ENCODE results near the gene LIM2. TPM values are rescaled to one million over a fixed set of nuclear protein-coding genes. Genes with fewer than 3 reads are reported as not detected.
A peak's percentile ranks its signal among the peaks of the same experiment; 100 is the strongest.

LIM2 gene
- polyA plus RNA-seq, 2 donors, result not detected

DNA sequence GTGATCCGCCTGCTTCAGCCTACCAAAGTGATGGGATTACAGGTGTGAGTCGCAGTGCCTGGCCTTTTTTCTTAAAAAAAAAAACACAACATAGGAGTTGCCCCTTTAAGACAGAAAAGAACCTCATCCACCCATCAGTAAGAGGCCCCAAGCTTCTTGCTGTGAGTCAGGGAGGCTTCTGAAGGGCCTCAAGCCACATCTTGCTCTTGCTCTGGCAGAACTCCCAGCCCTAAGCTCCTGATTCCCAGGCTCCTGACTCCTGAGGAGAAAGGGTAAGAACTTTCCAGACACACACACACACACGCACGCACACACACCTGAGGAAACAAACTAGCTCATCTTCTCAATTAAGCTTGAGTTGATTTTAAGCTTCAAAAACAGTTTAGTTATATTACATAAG, 28.5 kb downstream of the LIM2 start:
- Histone ChIP-seq H3K27me3 (ENCODE audit: control insufficient read depth in 1 of 2, insufficient read depth in 2 of 2, low read length in 2 of 2) (no peaks in the 10 kb centered on the region), H3K27ac (ENCODE audit: low read depth in 2 of 2, low read length in 1 of 2) (peak overlapping the region; percentile 35 to 43), H3K4me1 (ENCODE audit: control insufficient read depth in 2 of 2, insufficient read depth in 2 of 2, low read length in 1 of 2) (peaks cover 4 to 9% of the 10 kb centered on the region in 2 donors), H3K36me3 (ENCODE audit: control insufficient read depth in 2 of 2, insufficient read depth in 2 of 2, low read length in 1 of 2) (no peaks in the 10 kb centered on the region), H3K9me3 (ENCODE audit: control insufficient read depth in 2 of 2, insufficient read depth in 1 of 2, low read depth in 1 of 2, low read length in 1 of 2) (no peaks in the 10 kb centered on the region), H3K4me3 (ENCODE audit: low read depth in 1 of 2, low read length in 2 of 2) (no peak overlapping the region)
- 53 to 73% methylated on average over 4 of the region's 4 CpGs for WGBS, 2 donors

DNA sequence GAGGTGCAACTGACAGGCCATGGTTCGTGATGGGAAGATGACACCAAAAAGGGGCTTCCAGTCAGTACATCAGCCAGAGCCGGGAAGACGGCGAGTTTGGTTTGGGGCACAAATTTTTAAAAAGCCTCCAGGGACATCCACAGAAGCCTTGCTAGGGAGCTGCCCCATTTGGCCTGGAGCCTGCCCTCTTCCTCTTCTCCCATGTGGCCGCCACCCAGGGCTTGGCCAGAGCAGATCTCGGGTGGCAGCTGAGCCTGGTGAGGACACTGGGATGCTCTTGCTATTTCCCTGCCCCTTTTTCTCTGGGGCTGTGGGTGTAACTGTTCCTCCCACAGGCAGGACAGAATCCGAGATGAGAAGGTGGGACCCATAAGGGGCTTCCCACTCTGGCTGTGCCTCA, 29.8 kb downstream of the LIM2 start:
- Histone ChIP-seq H3K27ac (ENCODE audit: low read depth in 2 of 2, low read length in 1 of 2) (no peak overlapping the region), H3K27me3 (ENCODE audit: control insufficient read depth in 1 of 2, insufficient read depth in 2 of 2, low read length in 2 of 2) (no peaks in the 10 kb centered on the region), H3K36me3 (ENCODE audit: control insufficient read depth in 2 of 2, insufficient read depth in 2 of 2, low read length in 1 of 2) (peaks cover 0 to 1% of the 10 kb centered on the region in 2 donors), H3K4me3 (ENCODE audit: low read depth in 1 of 2, low read length in 2 of 2) (no peak overlapping the region), H3K9me3 (ENCODE audit: control insufficient read depth in 2 of 2, insufficient read depth in 1 of 2, low read depth in 1 of 2, low read length in 1 of 2) (no peaks in the 10 kb centered on the region), H3K4me1 (ENCODE audit: control insufficient read depth in 2 of 2, insufficient read depth in 2 of 2, low read length in 1 of 2) (peaks cover 0 to under 1% of the 10 kb centered on the region in 2 donors)
- 79 to 81% methylated on average over 7 of the region's 7 CpGs for WGBS, 2 donors

DNA sequence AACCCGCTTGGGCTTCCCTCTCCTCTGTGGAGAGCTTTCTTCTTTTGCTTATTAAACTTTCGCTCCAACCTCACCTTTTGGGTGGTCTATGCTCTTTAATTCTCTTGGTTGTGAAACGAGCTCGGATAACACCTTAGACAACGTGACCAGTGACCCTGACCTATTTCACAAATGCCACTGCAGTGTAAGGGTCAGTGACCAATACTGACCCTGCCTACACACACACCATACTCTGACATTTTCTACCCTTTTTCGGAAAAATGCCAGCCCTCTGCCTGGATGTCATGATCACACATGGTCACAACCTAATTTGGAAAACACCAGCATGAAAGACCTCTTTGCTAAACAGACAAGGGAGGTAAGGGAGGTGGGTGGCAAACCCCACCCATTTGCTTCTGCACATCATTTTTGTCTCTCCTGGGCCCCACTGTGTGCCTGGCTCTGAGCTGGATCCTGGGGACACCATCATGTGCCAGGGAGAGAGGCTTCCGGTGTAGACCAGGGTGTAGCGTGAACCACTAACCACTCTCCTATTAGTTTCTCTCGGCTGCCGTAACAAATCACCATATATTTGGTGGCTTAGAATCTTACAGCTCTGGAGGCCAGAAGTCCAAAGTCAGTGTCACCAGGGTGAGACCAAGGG, 31.5 kb downstream of the LIM2 start:
- peaks cover 0 to 5% of the 10 kb centered on the region in 2 donors for H3K36me3 ChIP-seq (ENCODE audit: control insufficient read depth in 2 of 2, insufficient read depth in 2 of 2, low read length in 1 of 2)
- no peaks in the 10 kb centered on the region for H3K4me1 ChIP-seq (ENCODE audit: control insufficient read depth in 2 of 2, insufficient read depth in 2 of 2, low read length in 1 of 2)
- H3K4me3 ChIP-seq (ENCODE audit: low read depth in 1 of 2, low read length in 2 of 2), result no peak overlapping the region
- no peak overlapping the region for H3K27ac ChIP-seq (ENCODE audit: low read depth in 2 of 2, low read length in 1 of 2)
- WGBS, 2 donors, result 96 to 97% methylated on average over 10 of the region's 10 CpGs
- H3K27me3 ChIP-seq (ENCODE audit: control insufficient read depth in 1 of 2, insufficient read depth in 2 of 2, low read length in 2 of 2), result no peaks in the 10 kb centered on the region
- H3K9me3 ChIP-seq (ENCODE audit: control insufficient read depth in 2 of 2, insufficient read depth in 1 of 2, low read depth in 1 of 2, low read length in 1 of 2), result no peaks in the 10 kb centered on the region

DNA sequence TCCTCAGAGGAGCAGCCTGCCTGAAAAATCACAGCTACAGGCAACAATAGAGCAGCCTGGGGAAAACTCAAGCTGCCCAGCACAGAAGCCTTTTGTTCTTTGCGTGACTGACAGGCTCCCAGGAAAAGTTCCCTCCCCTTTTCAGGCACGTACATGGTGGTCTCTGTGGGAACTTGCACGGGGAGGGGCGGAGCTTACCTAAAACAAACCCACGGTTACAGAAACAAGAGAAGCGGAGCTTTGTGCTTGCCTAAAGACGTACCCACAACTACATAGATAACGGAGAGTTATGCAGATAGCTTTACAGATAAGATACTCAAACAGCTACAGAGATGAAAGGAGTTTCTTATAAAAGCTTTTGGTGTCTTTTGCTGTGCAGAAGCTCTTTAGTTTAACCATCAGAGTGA, 33.0 kb downstream of the LIM2 start:
- Histone ChIP-seq H3K4me1 (ENCODE audit: control insufficient read depth in 2 of 2, insufficient read depth in 2 of 2, low read length in 1 of 2) (peaks cover 0 to 3% of the 10 kb centered on the region in 2 donors), H3K27ac (ENCODE audit: low read depth in 2 of 2, low read length in 1 of 2) (no peak overlapping the region), H3K27me3 (ENCODE audit: control insufficient read depth in 1 of 2, insufficient read depth in 2 of 2, low read length in 2 of 2) (no peaks in the 10 kb centered on the region), H3K36me3 (ENCODE audit: control insufficient read depth in 2 of 2, insufficient read depth in 2 of 2, low read length in 1 of 2) (peaks cover 5% of the 10 kb centered on the region in 2 donors), H3K9me3 (ENCODE audit: control insufficient read depth in 2 of 2, insufficient read depth in 1 of 2, low read depth in 1 of 2, low read length in 1 of 2) (no peaks in the 10 kb centered on the region), H3K4me3 (ENCODE audit: low read depth in 1 of 2, low read length in 2 of 2) (no peak overlapping the region)
- WGBS, 2 donors, result 39 to 55% methylated on average over 8 of the region's 8 CpGs

DNA sequence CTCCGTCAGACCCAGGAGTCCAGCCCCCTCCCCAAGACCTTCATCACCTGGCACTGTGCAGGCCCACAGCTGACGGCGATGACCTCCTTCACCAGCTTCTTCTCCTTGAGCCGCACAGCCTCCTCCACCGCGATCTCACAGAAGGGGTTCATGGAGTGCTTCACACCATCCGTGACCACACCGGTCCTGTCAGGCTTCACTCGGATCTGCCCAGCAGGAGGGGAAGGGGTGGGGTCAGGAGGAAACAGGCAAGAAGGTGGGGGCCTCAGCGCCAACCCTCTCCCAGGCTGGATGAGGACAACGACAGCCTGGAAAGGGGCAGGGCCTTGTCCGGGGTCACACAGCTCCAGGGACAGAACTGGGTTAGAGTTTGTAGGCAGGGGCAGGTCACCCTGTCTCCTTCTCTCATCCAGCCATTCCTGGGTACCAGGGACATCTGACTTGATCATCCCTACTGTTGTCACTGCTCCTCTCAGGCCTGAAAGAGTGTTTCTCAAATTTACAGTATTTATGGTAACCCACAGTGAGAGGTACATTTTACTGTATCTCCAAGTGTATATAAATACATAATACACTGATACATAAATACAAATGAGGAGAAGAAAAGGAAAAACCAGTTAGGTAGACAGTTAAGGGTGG, 33.6 kb downstream of the LIM2 start:
- H3K27me3 ChIP-seq (ENCODE audit: control insufficient read depth in 1 of 2, insufficient read depth in 2 of 2, low read length in 2 of 2), result no peaks in the 10 kb centered on the region
- H3K36me3 ChIP-seq (ENCODE audit: control insufficient read depth in 2 of 2, insufficient read depth in 2 of 2, low read length in 1 of 2), result peaks cover 5% of the 10 kb centered on the region in 2 donors
- no peaks in the 10 kb centered on the region for H3K9me3 ChIP-seq (ENCODE audit: control insufficient read depth in 2 of 2, insufficient read depth in 1 of 2, low read depth in 1 of 2, low read length in 1 of 2)
- H3K4me3 ChIP-seq (ENCODE audit: low read depth in 1 of 2, low read length in 2 of 2), result no peak overlapping the region
- H3K4me1 ChIP-seq (ENCODE audit: control insufficient read depth in 2 of 2, insufficient read depth in 2 of 2, low read length in 1 of 2), result peaks cover 0 to 3% of the 10 kb centered on the region in 2 donors
- WGBS, 2 donors, result 73 to 74% methylated on average over 12 of the region's 12 CpGs
- no peak overlapping the region for H3K27ac ChIP-seq (ENCODE audit: low read depth in 2 of 2, low read length in 1 of 2)

DNA sequence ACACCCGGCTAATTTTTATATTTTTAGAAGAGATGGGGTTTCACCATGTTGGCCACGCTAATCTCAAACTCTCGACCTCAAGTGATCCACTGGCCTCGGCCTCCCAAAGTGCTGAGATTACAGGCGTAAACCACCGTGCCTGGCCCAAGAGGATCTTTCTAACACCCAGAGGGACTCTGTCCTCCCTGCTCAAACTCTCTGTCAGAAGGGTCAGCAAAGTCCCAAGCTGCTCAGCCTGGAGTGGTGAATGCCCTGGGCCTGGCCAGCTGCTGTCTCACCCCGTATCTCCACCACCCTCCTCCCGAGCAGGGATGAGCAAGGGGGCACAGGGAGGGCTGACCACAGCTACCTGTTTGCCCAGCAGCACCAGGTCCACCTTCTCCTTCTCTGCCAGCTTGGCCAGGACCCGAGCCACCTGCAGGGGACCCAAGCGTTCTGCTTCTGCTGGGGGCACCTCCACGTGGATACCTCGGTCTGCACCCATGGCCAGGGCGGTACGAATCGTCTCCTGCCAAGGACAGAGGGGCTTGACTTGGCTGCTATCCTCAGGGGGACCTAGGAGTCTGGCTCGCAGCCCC, 34.9 kb downstream of the LIM2 start:
- no peaks in the 10 kb centered on the region for H3K27me3 ChIP-seq (ENCODE audit: control insufficient read depth in 1 of 2, insufficient read depth in 2 of 2, low read length in 2 of 2)
- no peak overlapping the region for H3K4me3 ChIP-seq (ENCODE audit: low read depth in 1 of 2, low read length in 2 of 2)
- peaks cover 5% of the 10 kb centered on the region in 2 donors for H3K36me3 ChIP-seq (ENCODE audit: control insufficient read depth in 2 of 2, insufficient read depth in 2 of 2, low read length in 1 of 2)
- peaks cover 0 to 3% of the 10 kb centered on the region in 2 donors for H3K4me1 ChIP-seq (ENCODE audit: control insufficient read depth in 2 of 2, insufficient read depth in 2 of 2, low read length in 1 of 2)
- H3K27ac ChIP-seq (ENCODE audit: low read depth in 2 of 2, low read length in 1 of 2), result no peak overlapping the region
- no peaks in the 10 kb centered on the region for H3K9me3 ChIP-seq (ENCODE audit: control insufficient read depth in 2 of 2, insufficient read depth in 1 of 2, low read depth in 1 of 2, low read length in 1 of 2)
- WGBS, 2 donors, result 95 to 96% methylated on average over 16 of the region's 16 CpGs

DNA sequence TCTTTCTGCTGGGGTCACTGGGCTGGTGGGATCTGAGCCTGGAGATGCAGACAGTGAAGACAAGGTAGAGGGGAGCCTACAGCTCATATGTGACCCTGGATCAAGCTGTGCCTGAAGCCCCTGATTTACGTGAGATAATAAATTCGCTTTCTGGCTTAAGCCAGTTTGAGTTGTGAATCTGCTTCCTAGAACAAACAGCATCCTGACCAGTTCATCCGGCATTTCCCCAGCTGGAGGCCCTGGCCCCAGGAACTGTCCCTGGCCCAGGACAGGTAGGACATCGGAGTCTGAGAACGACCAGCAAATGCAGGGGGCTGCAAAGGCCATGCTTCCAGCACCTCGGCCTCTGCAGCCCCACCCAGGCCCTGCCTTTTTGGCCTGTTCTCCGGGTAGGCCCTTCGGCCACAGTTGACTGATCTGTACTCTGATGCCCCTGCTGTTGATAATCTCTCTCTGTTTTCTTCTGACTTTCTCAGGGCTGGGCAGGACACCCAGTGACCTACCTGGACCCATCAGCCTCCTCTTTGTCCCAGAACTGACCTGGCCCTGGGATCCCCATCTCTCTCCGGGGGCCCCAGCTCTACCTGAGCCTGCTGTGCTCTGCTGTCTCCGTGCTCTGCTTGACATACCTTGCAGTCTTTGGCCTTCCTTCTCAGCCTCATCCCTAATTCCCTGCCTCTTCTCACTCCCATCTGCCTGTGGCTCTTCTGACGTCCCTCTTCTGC, 36.3 kb downstream of the LIM2 start:
- Histone ChIP-seq H3K27ac (ENCODE audit: low read depth in 2 of 2, low read length in 1 of 2) (peak overlapping the region; percentile 61 to 94), H3K4me1 (ENCODE audit: control insufficient read depth in 2 of 2, insufficient read depth in 2 of 2, low read length in 1 of 2) (peaks cover 0 to 3% of the 10 kb centered on the region in 2 donors), H3K4me3 (ENCODE audit: low read depth in 1 of 2, low read length in 2 of 2) (no peak overlapping the region), H3K27me3 (ENCODE audit: control insufficient read depth in 1 of 2, insufficient read depth in 2 of 2, low read length in 2 of 2) (no peaks in the 10 kb centered on the region), H3K36me3 (ENCODE audit: control insufficient read depth in 2 of 2, insufficient read depth in 2 of 2, low read length in 1 of 2) (peaks cover 5 to 13% of the 10 kb centered on the region in 2 donors), H3K9me3 (ENCODE audit: control insufficient read depth in 2 of 2, insufficient read depth in 1 of 2, low read depth in 1 of 2, low read length in 1 of 2) (no peaks in the 10 kb centered on the region)
- 93 to 96% methylated on average over 11 of the region's 11 CpGs for WGBS, 2 donors

DNA sequence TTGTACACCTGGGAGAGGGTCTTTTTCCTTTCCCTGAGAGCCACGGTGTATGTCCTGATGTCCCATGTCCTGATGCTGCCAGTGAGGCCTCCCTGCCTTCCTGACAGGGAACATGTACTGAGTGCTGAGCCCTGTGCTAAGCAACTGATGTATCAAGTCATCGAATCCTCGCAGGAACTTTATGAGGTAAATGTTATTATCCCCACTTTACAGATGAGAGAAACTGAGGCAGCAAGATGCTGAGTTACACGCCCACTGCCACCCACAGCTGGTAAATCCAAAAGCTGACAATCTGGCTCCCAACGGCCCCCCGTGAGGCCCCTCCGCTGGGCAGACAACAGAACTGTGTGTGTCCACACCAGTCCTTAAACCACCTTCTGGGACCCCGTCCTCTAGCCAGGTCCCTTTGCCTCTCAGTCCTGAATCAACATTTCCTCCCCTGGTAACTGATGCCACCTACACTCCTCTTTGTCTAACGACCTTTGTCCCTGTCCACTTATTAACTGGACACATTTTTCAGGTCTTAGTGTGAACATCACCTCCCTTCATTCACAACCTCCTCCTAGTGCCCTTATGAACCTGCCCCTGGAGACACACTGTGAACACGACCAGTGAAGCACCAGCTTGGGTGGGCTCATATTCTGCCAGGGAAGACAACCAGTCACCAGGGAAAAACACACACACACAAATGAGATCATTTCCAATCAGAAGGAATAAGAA, 40.4 kb downstream of the LIM2 start:
- Histone ChIP-seq H3K27me3 (ENCODE audit: control insufficient read depth in 1 of 2, insufficient read depth in 2 of 2, low read length in 2 of 2) (no peaks in the 10 kb centered on the region), H3K36me3 (ENCODE audit: control insufficient read depth in 2 of 2, insufficient read depth in 2 of 2, low read length in 1 of 2) (peaks cover 5 to 12% of the 10 kb centered on the region in 2 donors), H3K27ac (ENCODE audit: low read depth in 2 of 2, low read length in 1 of 2) (no peak overlapping the region), H3K9me3 (ENCODE audit: control insufficient read depth in 2 of 2, insufficient read depth in 1 of 2, low read depth in 1 of 2, low read length in 1 of 2) (no peaks in the 10 kb centered on the region), H3K4me1 (ENCODE audit: control insufficient read depth in 2 of 2, insufficient read depth in 2 of 2, low read length in 1 of 2) (peaks cover 3 to 7% of the 10 kb centered on the region in 2 donors), H3K4me3 (ENCODE audit: low read depth in 1 of 2, low read length in 2 of 2) (no peak overlapping the region)
- WGBS, 2 donors, result 82 to 89% methylated on average over 10 of the region's 10 CpGs

DNA sequence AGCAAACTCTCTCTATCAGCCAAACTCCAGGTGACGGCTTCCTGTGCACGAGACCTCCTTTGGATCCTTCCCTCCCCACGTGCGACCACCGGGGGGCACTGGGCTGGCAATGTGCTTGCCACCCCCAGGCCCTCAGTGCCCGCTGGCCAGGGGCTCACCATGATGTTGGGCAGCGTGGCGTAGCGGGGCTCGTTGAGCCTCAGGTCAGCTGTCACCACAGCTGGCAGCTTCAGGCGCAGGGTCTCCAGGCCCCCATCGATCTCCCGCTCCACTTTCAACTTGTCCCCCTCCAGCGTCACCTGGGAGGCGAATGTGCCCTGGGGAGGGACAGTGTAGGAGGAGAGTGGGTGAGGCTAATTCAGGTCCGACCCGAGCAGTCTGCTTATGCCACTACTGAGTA, 41.0 kb downstream of the LIM2 start:
- Histone ChIP-seq H3K4me1 (ENCODE audit: control insufficient read depth in 2 of 2, insufficient read depth in 2 of 2, low read length in 1 of 2) (peaks cover 3 to 13% of the 10 kb centered on the region in 2 donors), H3K36me3 (ENCODE audit: control insufficient read depth in 2 of 2, insufficient read depth in 2 of 2, low read length in 1 of 2) (peaks cover 5 to 10% of the 10 kb centered on the region in 2 donors), H3K27me3 (ENCODE audit: control insufficient read depth in 1 of 2, insufficient read depth in 2 of 2, low read length in 2 of 2) (no peaks in the 10 kb centered on the region), H3K9me3 (ENCODE audit: control insufficient read depth in 2 of 2, insufficient read depth in 1 of 2, low read depth in 1 of 2, low read length in 1 of 2) (no peaks in the 10 kb centered on the region), H3K27ac (ENCODE audit: low read depth in 2 of 2, low read length in 1 of 2) (no peak overlapping the region), H3K4me3 (ENCODE audit: low read depth in 1 of 2, low read length in 2 of 2) (no peak overlapping the region)
- 90 to 93% methylated on average over 17 of the region's 17 CpGs for WGBS, 2 donors

All from esophagus (tissue), 2 donors.